ENCODE results near the gene SPAG16.

SPAG16 gene

DNA sequence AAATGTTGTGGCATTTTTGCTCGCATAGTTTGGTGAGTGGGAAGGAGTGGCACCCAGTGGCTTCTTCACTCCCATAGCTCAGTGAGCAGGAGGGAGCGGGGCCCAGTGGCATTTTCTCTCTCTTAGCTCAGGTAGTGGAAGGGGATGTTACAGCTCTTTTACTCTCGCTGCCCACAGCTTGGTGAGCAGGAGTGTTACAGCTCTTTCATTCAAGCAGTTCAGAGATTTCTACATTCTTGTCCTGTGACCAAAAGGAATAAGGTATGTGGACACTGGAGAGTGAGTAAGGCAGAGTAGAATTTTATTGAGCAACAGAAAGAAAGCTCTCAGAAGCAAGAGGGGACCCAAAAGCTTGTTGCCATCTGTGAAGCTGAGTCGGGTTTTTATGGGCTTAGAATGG, 192.4 kb downstream of the SPAG16 start:
- Histone ChIP-seq H3F3A (ENCODE audit: insufficient read depth, low read length) (no peaks in the 10 kb centered on the region), H3K4me1 (ENCODE audit: insufficient read depth, low read length, severe bottlenecking) (no peaks in the 10 kb centered on the region), H3K9me3 (ENCODE audit: low read length) (peaks cover 7% of the 10 kb centered on the region; the same call in 1 of the 2 replicates), H3K27me3 (ENCODE audit: insufficient read depth, low read length) (no peaks in the 10 kb centered on the region), H3K9me2 (ENCODE audit: low read depth, low read length) (no peaks in the 10 kb centered on the region), H4K20me1 (ENCODE audit: insufficient read depth, low read length) (no peaks in the 10 kb centered on the region), H3K36me3 (ENCODE audit: insufficient read depth, low read length) (no peaks in the 10 kb centered on the region), H3K79me2 (ENCODE audit: insufficient read depth, low read length) (no peaks in the 10 kb centered on the region), H3K4me3 (ENCODE audit: low read depth, low read length, poor library complexity, severe bottlenecking) (no peak overlapping the region), H3K4me2 (ENCODE audit: low read length) (no peak overlapping the region), H3K9ac (ENCODE audit: low read length) (no peak overlapping the region), H3K27ac (ENCODE audit: low read depth, low read length, poor library complexity, severe bottlenecking) (no peak overlapping the region), H2AFZ (ENCODE audit: low read length) (no peak overlapping the region)
- TF ChIP-seq, protein P1, sequence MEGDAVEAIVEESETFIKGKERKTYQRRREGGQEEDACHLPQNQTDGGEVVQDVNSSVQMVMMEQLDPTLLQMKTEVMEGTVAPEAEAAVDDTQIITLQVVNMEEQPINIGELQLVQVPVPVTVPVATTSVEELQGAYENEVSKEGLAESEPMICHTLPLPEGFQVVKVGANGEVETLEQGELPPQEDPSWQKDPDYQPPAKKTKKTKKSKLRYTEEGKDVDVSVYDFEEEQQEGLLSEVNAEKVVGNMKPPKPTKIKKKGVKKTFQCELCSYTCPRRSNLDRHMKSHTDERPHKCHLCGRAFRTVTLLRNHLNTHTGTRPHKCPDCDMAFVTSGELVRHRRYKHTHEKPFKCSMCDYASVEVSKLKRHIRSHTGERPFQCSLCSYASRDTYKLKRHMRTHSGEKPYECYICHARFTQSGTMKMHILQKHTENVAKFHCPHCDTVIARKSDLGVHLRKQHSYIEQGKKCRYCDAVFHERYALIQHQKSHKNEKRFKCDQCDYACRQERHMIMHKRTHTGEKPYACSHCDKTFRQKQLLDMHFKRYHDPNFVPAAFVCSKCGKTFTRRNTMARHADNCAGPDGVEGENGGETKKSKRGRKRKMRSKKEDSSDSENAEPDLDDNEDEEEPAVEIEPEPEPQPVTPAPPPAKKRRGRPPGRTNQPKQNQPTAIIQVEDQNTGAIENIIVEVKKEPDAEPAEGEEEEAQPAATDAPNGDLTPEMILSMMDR (IDR thresholded peaks at IDR 0.05; ENCODE audit: low read length), result no peak
- no peak for TF ChIP-seq EZH2 (IDR thresholded peaks at IDR 0.05; ENCODE audit: borderline replicate concordance, low read length)

DNA sequence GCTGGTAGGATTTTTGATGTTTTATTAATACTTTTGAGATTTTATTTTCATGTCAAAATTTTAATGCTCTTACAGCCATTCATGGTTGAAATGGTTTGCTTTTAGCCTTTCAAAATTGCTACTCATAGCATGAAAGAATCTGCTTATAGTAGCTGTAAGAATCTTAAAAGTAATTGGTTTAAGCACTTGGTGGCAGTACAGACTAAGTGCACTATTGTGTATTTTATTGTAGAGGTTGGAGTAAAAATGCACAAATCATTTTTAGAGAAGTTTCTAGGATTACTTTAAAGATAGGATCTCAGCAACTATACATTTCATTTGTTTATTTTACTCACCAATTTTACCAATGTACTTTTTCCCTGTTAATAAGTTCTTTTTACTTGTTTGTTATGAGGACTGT, 205.8 kb downstream of the SPAG16 start:
- Histone ChIP-seq H4K20me1 (ENCODE audit: insufficient read depth, low read length) (no peaks in the 10 kb centered on the region), H3K9me2 (ENCODE audit: low read depth, low read length) (no peaks in the 10 kb centered on the region), H3K9ac (ENCODE audit: low read length) (no peak overlapping the region), H3K9me3 (ENCODE audit: low read length) (no peaks in the 10 kb centered on the region), H3K36me3 (ENCODE audit: insufficient read depth, low read length) (no peaks in the 10 kb centered on the region), H3K79me2 (ENCODE audit: insufficient read depth, low read length) (no peaks in the 10 kb centered on the region), H3K27me3 (ENCODE audit: insufficient read depth, low read length) (no peaks in the 10 kb centered on the region), H3K27ac (ENCODE audit: low read depth, low read length, poor library complexity, severe bottlenecking) (no peak overlapping the region), H3K4me3 (ENCODE audit: low read depth, low read length, poor library complexity, severe bottlenecking) (no peak overlapping the region), H3F3A (ENCODE audit: insufficient read depth, low read length) (no peaks in the 10 kb centered on the region), H3K4me2 (ENCODE audit: low read length) (no peak overlapping the region), H2AFZ (ENCODE audit: low read length) (no peak overlapping the region), H3K4me1 (ENCODE audit: insufficient read depth, low read length, severe bottlenecking) (no peaks in the 10 kb centered on the region)
- no peak for TF ChIP-seq EZH2 (IDR thresholded peaks at IDR 0.05; ENCODE audit: borderline replicate concordance, low read length)
- TF ChIP-seq, protein P1 (IDR thresholded peaks at IDR 0.05; ENCODE audit: low read length), result peak; percentile 8; the same call in 1 of the 2 replicates

DNA sequence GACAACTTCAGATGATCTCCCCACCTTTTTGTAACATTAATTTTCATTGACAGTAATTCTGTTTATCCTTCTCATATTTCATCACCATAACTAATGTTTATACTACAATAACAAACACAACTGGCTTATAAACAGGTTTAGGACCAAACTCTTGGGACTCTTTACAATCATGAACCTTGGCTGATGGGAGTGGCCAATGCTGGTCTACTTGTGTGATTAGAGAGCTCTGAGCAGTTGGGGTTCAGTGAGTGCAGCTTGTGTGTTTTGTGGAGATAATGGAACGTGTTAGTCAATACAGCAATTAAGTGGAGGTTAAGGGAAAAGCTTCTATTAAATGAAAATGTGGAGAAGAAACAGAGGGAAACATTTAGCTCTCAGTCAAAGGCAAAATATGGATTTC, 207.1 kb downstream of the SPAG16 start:
- H4K20me1 ChIP-seq (ENCODE audit: insufficient read depth, low read length), result no peaks in the 10 kb centered on the region
- no peaks in the 10 kb centered on the region for H3K9me3 ChIP-seq (ENCODE audit: low read length)
- H3F3A ChIP-seq (ENCODE audit: insufficient read depth, low read length), result no peaks in the 10 kb centered on the region
- no peaks in the 10 kb centered on the region for H3K4me1 ChIP-seq (ENCODE audit: insufficient read depth, low read length, severe bottlenecking)
- no peaks in the 10 kb centered on the region for H3K36me3 ChIP-seq (ENCODE audit: insufficient read depth, low read length)
- no peak for TF ChIP-seq EZH2 (IDR thresholded peaks at IDR 0.05; ENCODE audit: borderline replicate concordance, low read length)
- TF ChIP-seq, protein P1 (IDR thresholded peaks at IDR 0.05; ENCODE audit: low read length), result no peak
- H3K4me3 ChIP-seq (ENCODE audit: low read depth, low read length, poor library complexity, severe bottlenecking), result no peak overlapping the region
- H2AFZ ChIP-seq (ENCODE audit: low read length), result no peak overlapping the region
- H3K79me2 ChIP-seq (ENCODE audit: insufficient read depth, low read length), result no peaks in the 10 kb centered on the region
- no peak overlapping the region for H3K27ac ChIP-seq (ENCODE audit: low read depth, low read length, poor library complexity, severe bottlenecking)
- H3K9me2 ChIP-seq (ENCODE audit: low read depth, low read length), result no peaks in the 10 kb centered on the region
- no peak overlapping the region for H3K9ac ChIP-seq (ENCODE audit: low read length)
- no peaks in the 10 kb centered on the region for H3K27me3 ChIP-seq (ENCODE audit: insufficient read depth, low read length)
- no peak overlapping the region for H3K4me2 ChIP-seq (ENCODE audit: low read length)

Data from OCI-LY1 (cell line).